ENCODE data around the gene HNRNPM. TPM values are rescaled to one million over a fixed set of nuclear protein-coding genes. Genes with fewer than 3 reads are reported as not detected.
A peak's percentile ranks its signal among the peaks of the same experiment; 100 is the strongest.

Gene HNRNPM, protein sequence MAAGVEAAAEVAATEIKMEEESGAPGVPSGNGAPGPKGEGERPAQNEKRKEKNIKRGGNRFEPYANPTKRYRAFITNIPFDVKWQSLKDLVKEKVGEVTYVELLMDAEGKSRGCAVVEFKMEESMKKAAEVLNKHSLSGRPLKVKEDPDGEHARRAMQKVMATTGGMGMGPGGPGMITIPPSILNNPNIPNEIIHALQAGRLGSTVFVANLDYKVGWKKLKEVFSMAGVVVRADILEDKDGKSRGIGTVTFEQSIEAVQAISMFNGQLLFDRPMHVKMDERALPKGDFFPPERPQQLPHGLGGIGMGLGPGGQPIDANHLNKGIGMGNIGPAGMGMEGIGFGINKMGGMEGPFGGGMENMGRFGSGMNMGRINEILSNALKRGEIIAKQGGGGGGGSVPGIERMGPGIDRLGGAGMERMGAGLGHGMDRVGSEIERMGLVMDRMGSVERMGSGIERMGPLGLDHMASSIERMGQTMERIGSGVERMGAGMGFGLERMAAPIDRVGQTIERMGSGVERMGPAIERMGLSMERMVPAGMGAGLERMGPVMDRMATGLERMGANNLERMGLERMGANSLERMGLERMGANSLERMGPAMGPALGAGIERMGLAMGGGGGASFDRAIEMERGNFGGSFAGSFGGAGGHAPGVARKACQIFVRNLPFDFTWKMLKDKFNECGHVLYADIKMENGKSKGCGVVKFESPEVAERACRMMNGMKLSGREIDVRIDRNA
- total RNA-seq = 131 TPM
- long read RNA-seq, partial matches to known transcripts = 24 of 193 reads
- long read RNA-seq, other reads (novel, unspliced or antisense) = 163 of 193 reads

DNA sequence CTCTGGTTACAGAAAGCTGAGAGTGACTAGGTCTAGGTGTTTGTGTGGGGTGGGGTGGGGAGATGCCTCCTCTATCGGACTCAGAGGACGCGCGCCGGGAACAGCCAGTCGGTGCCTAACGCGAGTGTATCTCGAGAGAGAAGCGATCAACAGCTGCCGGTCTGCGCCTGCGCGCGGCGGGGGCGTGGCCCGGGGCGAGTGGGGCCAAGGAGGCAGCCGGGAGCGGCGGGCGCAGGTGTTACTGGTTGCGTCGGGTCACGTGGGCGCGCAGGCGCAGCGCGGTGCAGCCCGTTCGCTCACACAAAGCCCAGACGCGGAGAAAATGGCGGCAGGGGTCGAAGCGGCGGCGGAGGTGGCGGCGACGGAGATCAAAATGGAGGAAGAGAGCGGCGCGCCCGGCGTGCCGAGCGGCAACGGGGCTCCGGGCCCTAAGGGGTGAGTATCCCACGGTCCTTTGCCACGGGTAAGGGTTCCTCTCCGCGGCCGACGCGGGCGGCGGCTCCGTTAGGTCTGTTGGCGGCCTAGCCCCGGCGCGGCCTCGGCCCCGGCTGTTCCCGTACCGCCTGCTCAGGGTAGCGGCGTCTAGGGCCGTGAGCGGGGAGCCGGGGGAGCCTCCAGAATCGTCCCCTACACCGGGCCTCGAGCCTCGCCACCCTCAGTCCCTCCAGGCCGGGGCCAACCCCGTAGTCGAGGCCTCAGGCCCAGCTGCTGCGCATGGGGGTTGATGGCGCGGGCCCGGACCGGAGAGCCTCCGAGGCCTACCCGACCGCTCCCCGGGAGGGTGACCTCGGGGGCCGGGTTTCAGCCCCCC is at the start of gene HNRNPM:
Gene HNRNPM, plus strand, starts transcription at position 299 of the 811 bp plus-strand sequence. Its CDS starts 24 bp downstream, at position 323.
- peak within 1 kb of the TSS; percentile 99 for H3K4me3 ChIP-seq
- peak within 1 kb of the TSS; percentile 98 for H3K27ac ChIP-seq
- intact Hi-C loops (cut with DNase I) = no loop called here
- ATAC-seq (peak; percentile 98), DNase-seq (peak; percentile 100)
- TF ChIP-seq, protein P1, sequence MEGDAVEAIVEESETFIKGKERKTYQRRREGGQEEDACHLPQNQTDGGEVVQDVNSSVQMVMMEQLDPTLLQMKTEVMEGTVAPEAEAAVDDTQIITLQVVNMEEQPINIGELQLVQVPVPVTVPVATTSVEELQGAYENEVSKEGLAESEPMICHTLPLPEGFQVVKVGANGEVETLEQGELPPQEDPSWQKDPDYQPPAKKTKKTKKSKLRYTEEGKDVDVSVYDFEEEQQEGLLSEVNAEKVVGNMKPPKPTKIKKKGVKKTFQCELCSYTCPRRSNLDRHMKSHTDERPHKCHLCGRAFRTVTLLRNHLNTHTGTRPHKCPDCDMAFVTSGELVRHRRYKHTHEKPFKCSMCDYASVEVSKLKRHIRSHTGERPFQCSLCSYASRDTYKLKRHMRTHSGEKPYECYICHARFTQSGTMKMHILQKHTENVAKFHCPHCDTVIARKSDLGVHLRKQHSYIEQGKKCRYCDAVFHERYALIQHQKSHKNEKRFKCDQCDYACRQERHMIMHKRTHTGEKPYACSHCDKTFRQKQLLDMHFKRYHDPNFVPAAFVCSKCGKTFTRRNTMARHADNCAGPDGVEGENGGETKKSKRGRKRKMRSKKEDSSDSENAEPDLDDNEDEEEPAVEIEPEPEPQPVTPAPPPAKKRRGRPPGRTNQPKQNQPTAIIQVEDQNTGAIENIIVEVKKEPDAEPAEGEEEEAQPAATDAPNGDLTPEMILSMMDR (IDR thresholded peaks at IDR 0.05) = no peak
- H3K9me3 ChIP-seq = no peaks in the 10 kb centered on the region
- H3K36me3 ChIP-seq = peaks cover 17% of the 10 kb centered on the region
- H3K4me1 ChIP-seq = peaks cover 42% of the 10 kb centered on the region
- H3K27me3 ChIP-seq = no peaks in the 10 kb centered on the region

DNA sequence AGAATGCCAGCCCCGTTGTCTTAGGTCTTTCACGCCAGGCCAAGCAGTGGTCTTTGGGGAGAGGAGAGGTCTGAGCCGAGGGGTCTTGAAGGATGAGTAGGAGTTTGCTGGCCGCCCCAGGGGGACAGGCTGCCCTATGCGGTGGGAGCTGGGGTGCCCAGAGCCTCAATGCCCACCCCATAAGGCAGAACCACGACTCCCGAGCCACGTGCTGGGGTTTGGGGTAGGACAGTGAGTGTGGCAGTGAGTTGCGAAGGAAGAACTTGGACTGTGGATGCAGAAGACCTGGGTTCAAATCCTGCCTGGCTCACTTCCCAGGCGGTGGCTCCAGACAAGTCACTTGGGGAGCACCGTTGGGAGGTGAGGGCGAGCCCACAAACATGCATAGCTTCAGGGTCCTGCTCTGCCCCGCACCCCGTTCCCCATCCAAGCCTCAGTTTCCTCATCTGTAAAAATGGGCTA is 49.1 kb upstream of the HNRNPM start:
- ATAC-seq (no peak), DNase-seq (no peak)
- intact Hi-C loops (cut with DNase I) = loop anchor here (5.0 kb wide), 1 partner anchor 38 kb away; no protein-coding TSS in a partner anchor
- H3K4me1 ChIP-seq = peaks cover 68% of the 10 kb centered on the region
- TF ChIP-seq, protein P1 (IDR thresholded peaks at IDR 0.05) = no peak
- H3K4me3 ChIP-seq = no peak overlapping the region
- peak overlapping the region; percentile 56 for H3K27ac ChIP-seq
- peaks cover 16% of the 10 kb centered on the region for H3K36me3 ChIP-seq
- H3K9me3 ChIP-seq = no peaks in the 10 kb centered on the region
- H3K27me3 ChIP-seq = no peaks in the 10 kb centered on the region

DNA sequence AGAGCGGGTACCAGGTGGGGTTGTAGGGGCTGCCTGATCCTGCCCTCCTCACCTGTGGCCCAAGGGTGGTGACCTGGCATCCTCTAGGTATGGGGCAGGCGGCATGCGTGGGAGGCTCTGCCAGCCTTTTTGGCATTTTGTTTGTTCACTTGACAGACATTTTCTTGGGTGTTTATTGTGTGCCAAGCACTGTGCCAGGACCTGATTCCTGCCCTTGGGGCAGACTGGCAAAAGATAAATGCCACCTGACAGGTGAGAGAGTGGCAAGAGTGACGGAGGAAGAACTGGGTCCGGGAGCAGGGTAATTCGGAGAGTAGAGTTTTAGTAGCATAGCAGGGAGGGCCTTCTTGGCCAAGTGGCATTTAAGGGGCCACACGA is 48.6 kb upstream of the HNRNPM start:
- Histone ChIP-seq H3K4me1 (peaks cover 64% of the 10 kb centered on the region), H3K4me3 (no peak overlapping the region), H3K36me3 (peaks cover 20% of the 10 kb centered on the region), H3K9me3 (no peaks in the 10 kb centered on the region), H3K27me3 (no peaks in the 10 kb centered on the region), H3K27ac (no peak overlapping the region)
- ATAC-seq (no peak), DNase-seq (no peak)
- TF ChIP-seq, protein P1 (IDR thresholded peaks at IDR 0.05) = no peak
- intact Hi-C loops (cut with DNase I) = loop anchor here (5.0 kb wide), 1 partner anchor 39 kb away; no protein-coding TSS in a partner anchor

DNA sequence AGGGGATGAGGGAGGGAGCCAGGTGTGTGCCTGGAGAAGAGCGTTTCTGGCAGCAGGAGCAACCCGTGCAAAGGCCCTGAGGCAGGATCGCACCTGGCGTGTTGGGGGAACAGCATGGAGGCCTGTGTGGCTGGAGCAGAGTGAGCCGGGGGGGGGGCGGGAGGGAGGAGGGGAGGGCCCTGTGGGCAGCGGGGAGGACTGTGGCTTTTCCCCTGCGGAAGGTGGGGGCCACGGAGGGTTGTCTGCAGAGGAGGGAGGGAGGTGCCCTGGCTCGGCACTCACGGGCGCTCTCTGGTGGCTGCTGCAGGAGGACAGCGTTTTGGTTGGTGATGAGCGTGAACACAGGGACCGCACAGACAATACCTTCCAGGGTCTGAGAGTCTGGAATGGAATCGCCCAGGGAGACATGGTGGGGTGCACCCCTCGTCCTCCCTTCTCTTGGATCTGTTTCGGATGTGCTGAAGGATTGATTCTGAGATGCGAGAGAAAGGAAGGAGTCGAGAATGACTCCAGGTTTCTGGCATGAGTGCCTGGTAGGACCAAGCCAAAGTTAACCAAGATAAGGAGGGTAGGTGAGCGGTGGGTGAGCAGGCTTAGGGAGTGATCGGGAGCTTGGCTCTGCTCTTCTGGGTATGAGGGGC is 48.1 kb upstream of the HNRNPM start:
- Histone ChIP-seq H3K9me3 (no peaks in the 10 kb centered on the region), H3K27me3 (no peaks in the 10 kb centered on the region), H3K4me1 (peaks cover 59% of the 10 kb centered on the region), H3K4me3 (no peak overlapping the region), H3K27ac (no peak overlapping the region), H3K36me3 (peaks cover 22% of the 10 kb centered on the region)
- DNase-seq (peak; percentile 85), ATAC-seq (peak; percentile 78)
- TF ChIP-seq, protein P1 (IDR thresholded peaks at IDR 0.05) = peak; percentile 67
- intact Hi-C loops (cut with DNase I) = loop anchor here (5.0 kb wide), 1 partner anchor 39 kb away; no protein-coding TSS in a partner anchor
